ENCODE measurements around the gene TXLNA.

TXLNA gene

DNA sequence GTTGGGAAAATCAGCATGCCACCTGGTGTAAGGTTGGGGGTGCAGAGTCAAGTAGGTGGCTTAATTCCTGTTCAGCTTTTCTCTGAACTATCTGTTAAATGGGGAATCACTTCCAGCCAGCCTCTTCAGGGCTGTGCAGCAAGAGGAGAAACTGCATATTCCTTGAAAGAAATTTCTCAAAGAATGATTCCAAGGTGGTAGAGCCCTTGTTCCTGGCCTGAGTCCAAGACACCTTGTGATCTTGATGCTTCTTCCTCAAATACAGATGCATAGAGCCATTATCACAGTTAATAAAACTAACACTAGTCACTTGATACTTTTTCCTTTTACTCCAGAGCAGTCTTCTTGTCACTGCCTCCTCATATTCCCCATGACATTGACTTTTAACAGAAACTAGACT is 5.2 kb downstream of the TXLNA start:
- H3K4me3 ChIP-seq (ENCODE audit: low read length) = no peak overlapping the region
- DNase-seq (ENCODE audit: low read depth) = no peak
- TF ChIP-seq, protein P1, sequence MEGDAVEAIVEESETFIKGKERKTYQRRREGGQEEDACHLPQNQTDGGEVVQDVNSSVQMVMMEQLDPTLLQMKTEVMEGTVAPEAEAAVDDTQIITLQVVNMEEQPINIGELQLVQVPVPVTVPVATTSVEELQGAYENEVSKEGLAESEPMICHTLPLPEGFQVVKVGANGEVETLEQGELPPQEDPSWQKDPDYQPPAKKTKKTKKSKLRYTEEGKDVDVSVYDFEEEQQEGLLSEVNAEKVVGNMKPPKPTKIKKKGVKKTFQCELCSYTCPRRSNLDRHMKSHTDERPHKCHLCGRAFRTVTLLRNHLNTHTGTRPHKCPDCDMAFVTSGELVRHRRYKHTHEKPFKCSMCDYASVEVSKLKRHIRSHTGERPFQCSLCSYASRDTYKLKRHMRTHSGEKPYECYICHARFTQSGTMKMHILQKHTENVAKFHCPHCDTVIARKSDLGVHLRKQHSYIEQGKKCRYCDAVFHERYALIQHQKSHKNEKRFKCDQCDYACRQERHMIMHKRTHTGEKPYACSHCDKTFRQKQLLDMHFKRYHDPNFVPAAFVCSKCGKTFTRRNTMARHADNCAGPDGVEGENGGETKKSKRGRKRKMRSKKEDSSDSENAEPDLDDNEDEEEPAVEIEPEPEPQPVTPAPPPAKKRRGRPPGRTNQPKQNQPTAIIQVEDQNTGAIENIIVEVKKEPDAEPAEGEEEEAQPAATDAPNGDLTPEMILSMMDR (conservative IDR thresholded peaks at IDR 0.05; ENCODE audit: low read length) = no peak

DNA sequence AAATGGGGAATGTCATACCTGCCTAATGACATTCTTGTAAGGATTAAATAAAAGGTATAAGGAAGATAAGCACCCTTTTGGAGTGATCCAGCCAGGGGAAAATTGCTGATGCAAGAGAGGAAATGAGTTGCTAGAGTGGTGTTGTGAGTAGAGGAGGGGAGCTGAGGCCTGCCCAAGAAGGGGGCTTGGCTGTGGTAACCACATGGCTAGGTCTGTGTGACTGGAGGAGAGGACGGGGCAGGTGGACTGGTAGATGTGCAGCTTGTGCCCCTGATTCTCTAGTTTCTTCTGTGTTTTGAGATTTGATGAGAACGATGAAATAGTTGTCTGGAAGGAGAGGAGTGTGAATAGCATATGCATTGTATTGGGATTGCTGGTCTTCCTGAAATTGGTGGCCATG is 6.6 kb downstream of the TXLNA start:
- H3K4me3 ChIP-seq (ENCODE audit: low read length) = no peak overlapping the region
- DNase-seq (ENCODE audit: low read depth) = no peak
- TF ChIP-seq, protein P1 (conservative IDR thresholded peaks at IDR 0.05; ENCODE audit: low read length) = no peak

DNA sequence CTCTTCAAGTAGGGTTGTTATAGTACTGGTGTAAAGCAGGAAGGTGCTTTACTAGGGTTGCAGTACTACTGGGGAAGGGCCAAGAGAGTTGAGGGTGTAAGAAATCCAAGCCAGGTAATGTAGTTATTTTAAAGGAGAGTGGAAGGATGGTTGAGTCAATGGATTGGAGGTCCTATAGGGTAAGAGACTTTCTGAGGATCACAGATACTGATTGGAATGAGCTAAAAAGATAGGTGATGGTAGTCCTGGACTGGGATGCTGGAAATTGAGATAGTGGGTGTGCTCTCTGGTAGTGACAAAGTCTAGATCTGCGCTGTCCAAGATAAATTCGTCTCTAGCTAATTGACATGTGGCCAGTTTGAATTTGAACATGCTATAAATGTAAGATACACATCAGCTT is 7.0 kb downstream of the TXLNA start:
- TF ChIP-seq, protein P1 (conservative IDR thresholded peaks at IDR 0.05; ENCODE audit: low read length) = no peak
- no peak overlapping the region for H3K4me3 ChIP-seq (ENCODE audit: low read length)
- DNase-seq (ENCODE audit: low read depth) = no peak

DNA sequence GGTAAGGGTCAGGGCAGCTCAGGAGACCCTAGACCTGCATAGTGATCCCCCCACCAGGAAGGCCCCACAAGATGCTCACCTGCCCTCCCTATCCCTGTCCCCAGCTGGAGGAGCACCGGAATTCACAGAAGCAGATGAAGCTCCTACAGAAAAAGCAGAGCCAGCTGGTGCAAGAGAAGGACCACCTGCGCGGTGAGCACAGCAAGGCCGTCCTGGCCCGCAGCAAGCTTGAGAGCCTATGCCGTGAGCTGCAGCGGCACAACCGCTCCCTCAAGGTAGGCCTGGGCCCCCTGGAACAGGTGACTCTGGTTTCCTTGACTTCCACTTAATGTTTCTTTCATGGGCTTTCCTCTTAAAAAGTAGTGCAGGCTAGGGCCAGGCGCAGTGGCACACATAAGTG is 8.4 kb downstream of the TXLNA start:
- no peak for DNase-seq (ENCODE audit: low read depth)
- TF ChIP-seq, protein P1 (conservative IDR thresholded peaks at IDR 0.05; ENCODE audit: low read length) = no peak
- no peak overlapping the region for H3K4me3 ChIP-seq (ENCODE audit: low read length)

DNA sequence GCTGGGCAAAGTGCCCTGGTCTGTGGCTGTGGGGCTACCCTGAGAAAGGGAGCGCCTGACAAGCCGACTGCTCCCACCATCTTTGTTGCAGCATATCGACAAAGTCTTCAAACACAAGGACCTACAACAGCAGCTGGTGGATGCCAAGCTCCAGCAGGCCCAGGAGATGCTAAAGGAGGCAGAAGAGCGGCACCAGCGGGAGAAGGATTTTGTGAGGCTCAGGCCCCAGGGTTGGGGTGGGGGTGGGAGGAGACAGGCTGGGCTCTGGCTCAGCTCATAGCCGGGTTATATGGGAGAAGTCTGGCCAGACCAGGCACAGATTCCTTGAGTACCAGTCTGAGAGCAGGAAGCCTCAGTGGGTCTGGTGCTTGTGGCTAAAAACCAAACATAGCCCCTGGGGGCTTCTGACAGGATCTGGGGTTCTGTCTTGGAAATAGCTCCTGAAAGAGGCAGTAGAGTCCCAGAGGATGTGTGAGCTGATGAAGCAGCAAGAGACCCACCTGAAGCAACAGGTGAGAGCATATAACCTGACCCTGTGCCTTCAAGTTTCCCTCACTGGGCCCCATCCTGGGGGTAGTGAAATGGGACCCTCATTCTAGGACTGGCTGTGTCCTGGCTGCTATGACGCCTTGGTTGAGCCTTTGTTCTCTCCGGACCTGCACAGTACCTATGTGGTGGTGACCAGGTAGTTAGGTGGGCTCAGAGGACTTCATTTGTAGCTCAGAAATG is 12.9 kb downstream of the TXLNA start:
- DNase-seq (ENCODE audit: low read depth) = no peak
- TF ChIP-seq, protein P1 (conservative IDR thresholded peaks at IDR 0.05; ENCODE audit: low read length) = no peak
- no peak overlapping the region for H3K4me3 ChIP-seq (ENCODE audit: low read length)

DNA sequence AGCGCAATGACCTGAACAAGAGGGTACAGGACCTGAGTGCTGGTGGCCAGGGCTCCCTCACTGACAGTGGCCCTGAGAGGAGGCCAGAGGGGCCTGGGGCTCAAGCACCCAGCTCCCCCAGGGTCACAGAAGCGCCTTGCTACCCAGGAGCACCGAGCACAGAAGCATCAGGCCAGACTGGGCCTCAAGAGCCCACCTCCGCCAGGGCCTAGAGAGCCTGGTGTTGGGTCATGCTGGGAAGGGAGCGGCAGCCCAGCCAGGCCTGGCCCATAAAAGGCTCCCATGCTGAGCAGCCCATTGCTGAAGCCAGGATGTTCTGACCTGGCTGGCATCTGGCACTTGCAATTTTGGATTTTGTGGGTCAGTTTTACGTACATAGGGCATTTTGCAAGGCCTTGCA is 15.5 kb downstream of the TXLNA start:
- no peak overlapping the region for H3K4me3 ChIP-seq (ENCODE audit: low read length)
- TF ChIP-seq, protein P1 (conservative IDR thresholded peaks at IDR 0.05; ENCODE audit: low read length) = no peak

DNA sequence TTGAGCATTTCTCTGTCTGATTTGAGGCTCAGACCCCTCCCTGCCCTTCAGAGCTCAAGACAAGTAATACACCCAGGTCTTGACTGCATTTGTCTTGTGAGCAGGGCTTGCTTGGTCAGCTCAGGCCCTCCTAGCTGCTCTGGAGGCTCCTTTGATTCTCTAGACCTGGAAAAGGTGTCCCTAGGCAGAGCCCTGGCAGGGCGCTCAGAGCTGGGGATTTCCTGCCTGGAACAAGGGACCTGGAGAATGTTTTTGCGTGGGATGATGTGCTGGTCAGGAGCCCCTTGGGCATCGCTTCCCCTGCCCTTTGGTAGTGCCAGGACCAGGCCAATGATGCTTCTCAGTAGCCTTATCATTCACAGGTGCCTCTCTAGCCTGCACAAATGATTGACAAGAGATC is 16.1 kb downstream of the TXLNA start:
- TF ChIP-seq, protein P1 (conservative IDR thresholded peaks at IDR 0.05; ENCODE audit: low read length) = no peak
- no peak for DNase-seq (ENCODE audit: low read depth)

More for the DNA sequence above, 15.5 kb downstream of the TXLNA start:
- no peak for DNase-seq (ENCODE audit: low read depth)

More for the DNA sequence above, 16.1 kb downstream of the TXLNA start:
- H3K4me3 ChIP-seq (ENCODE audit: low read length) = no peak overlapping the region
